CD14-positive monocyte (primary cell): ENCODE results near the gene GNG2. TPM values are rescaled to one million over a fixed set of nuclear protein-coding genes. Genes with fewer than 3 reads are reported as not detected.
A peak's percentile ranks its signal among the peaks of the same experiment; 100 is the strongest.

Source experiments
- DNase-seq, 3 donors: peaks; one replicate each; pipeline ENCODE4 v3.0.0-alpha.2; 2011 to 2022
- H2AFZ ChIP-seq: 2 replicates; pipeline ENCODE4 v1.6.0; 2012; ENCODE audit warnings: mild to moderate bottlenecking, low read depth, low read length, inconsistent platforms; ENCODE audit not compliant: insufficient read depth, poor library complexity, severe bottlenecking
- H3K27ac ChIP-seq, 2 donors: 1 replicate in 1 of 2; 2 replicates in 1 of 2; pipeline ENCODE4 v1.5.1; 2012 to 2013; ENCODE audit warnings: low read length in 2 of 2, control low read depth in 1 of 2, inconsistent platforms in 1 of 2, low read depth in 1 of 2, mild to moderate bottlenecking in 1 of 2
- H3K27me3 ChIP-seq, 2 donors: one replicate each; pipeline versions ENCODE4 v1.6.0 to v1.6.1; 2011 to 2013; ENCODE audit warnings: low read length in 2 of 2; ENCODE audit not compliant: control insufficient read depth in 2 of 2, insufficient read depth in 2 of 2
- H3K36me3 ChIP-seq, 2 donors: replicated peaks in 1 of 2; 1 replicate in 1 of 2; 2 replicates in 1 of 2; pipeline versions ENCODE4 v1.5.1 to v1.6.1; 2012 to 2013; ENCODE audit warnings: low read length in 2 of 2, control low read depth in 1 of 2, inconsistent platforms in 1 of 2, mild to moderate bottlenecking in 1 of 2; ENCODE audit not compliant: insufficient read depth in 2 of 2, control insufficient read depth in 1 of 2
- H3K4me1 ChIP-seq, 2 donors: 1 replicate in 1 of 2; 2 replicates in 1 of 2; pipeline versions ENCODE4 v1.5.1 to v1.6.1; 2012 to 2013; ENCODE audit warnings: low read length in 2 of 2, control low read depth in 1 of 2, inconsistent platforms in 1 of 2, mild to moderate bottlenecking in 1 of 2, moderate library complexity in 1 of 2; ENCODE audit not compliant: insufficient read depth in 2 of 2, control insufficient read depth in 1 of 2
- H3K4me2 ChIP-seq: replicated peaks from 2 replicates; pipeline ENCODE3; 2012; ENCODE audit warnings: low read length, moderate library complexity, mild to moderate bottlenecking; ENCODE audit not compliant: poor library complexity, severe bottlenecking; ENCODE audit errors: extremely low read depth
- H3K4me3 ChIP-seq, 3 experiments: fragments of 200-600 bp in 1 of 3; sonication (generic) in 1 of 3; replicated peaks in 1 of 3; 1 replicate in 2 of 3; 2 replicates in 1 of 3; pipeline ENCODE4 v1.5.1; 2011 to 2013; ENCODE audit warnings: low read length in 3 of 3, mild to moderate bottlenecking in 3 of 3, control low read depth in 2 of 3, low read depth in 2 of 3, inconsistent platforms in 1 of 3, moderate library complexity in 1 of 3
- H3K79me2 ChIP-seq: 2 replicates; pipeline ENCODE4 v1.6.0; 2012; ENCODE audit warnings: mild to moderate bottlenecking, control low read depth, inconsistent platforms, low read length, moderate library complexity; ENCODE audit not compliant: insufficient read depth
- H3K9ac ChIP-seq: 2 replicates; pipeline ENCODE4 v1.6.0; 2017; ENCODE audit warnings: low read length, mild to moderate bottlenecking; ENCODE audit not compliant: insufficient read depth, poor library complexity, severe bottlenecking
- H3K9me3 ChIP-seq, 2 donors: replicated peaks in 1 of 2; 1 replicate in 1 of 2; 2 replicates in 1 of 2; pipeline versions ENCODE4 v1.5.1 to v1.6.1; 2012 to 2013; ENCODE audit warnings: low read length in 2 of 2, control low read depth in 1 of 2; ENCODE audit not compliant: control insufficient read depth in 1 of 2, insufficient read depth in 1 of 2
- H4K20me1 ChIP-seq: 2 replicates; pipeline ENCODE4 v1.6.0; 2012; ENCODE audit warnings: mild to moderate bottlenecking, low read length, control low read depth, moderate library complexity; ENCODE audit not compliant: insufficient read depth
- H3K27ac Mint-ChIP-seq, 7 donors: one replicate each; pipeline ENCODE4 v1.8.0; 2020; ENCODE audit warnings: mild to moderate bottlenecking in 7 of 7, mixed read lengths in 7 of 7, moderate library complexity in 6 of 7, inconsistent platforms in 2 of 7
- H3K27me3 Mint-ChIP-seq, 3 donors: one replicate each; pipeline ENCODE4 v1.8.0; 2021 to 2022; ENCODE audit warnings: low read depth in 3 of 3, mild to moderate bottlenecking in 3 of 3, mixed read lengths in 3 of 3, moderate library complexity in 3 of 3, inconsistent platforms in 1 of 3
- H3K36me3 Mint-ChIP-seq, 2 donors: one replicate each; pipeline ENCODE4 v1.8.0; 2020; ENCODE audit warnings: mixed read lengths in 2 of 2, inconsistent platforms in 1 of 2, mild to moderate bottlenecking in 1 of 2
- H3K4me1 Mint-ChIP-seq: one replicate; pipeline ENCODE4 v1.8.0; 2020; ENCODE audit warnings: mild to moderate bottlenecking, mixed read lengths
- H3K4me3 Mint-ChIP-seq, 2 donors: one replicate each; pipeline ENCODE4 v1.8.0; 2020; ENCODE audit warnings: mild to moderate bottlenecking in 2 of 2, mixed read lengths in 2 of 2, moderate library complexity in 1 of 2
- H3K9me3 Mint-ChIP-seq, 7 donors: one replicate each; pipeline ENCODE4 v1.8.0; 2020 to 2022; ENCODE audit warnings: mixed read lengths in 7 of 7, mild to moderate bottlenecking in 6 of 7, moderate library complexity in 6 of 7, inconsistent platforms in 2 of 7
- WGBS: methylation state at CpG from one replicate; pipeline ENCODE4 v1.1.5; 2013; ENCODE audit warnings: missing lambda C conversion rate; ENCODE audit not compliant: insufficient coverage; 5-methylcytosine and 5-hydroxymethylcytosine counted together
- intact Hi-C, 2 donors: fragments of 100-400 bp; cut with micrococcal nuclease; formaldehyde crosslinking; loops; one replicate each; pipeline versions ENCODE4 v1.15.0 to v1.15.1; 2023
- polyA plus RNA-seq, 3 donors: library from polyadenylated mRNA; depleted of rRNA in 1 of 3; unstranded in 2 of 3; stranded (reverse) in 1 of 3; fragments of 300-500 nt in 2 of 3; fragments of >200 nt in 1 of 3; fragmentation: Illumina TruSeq in 2 of 3; gene quantifications; 1 replicate in 2 of 3; 2 replicates in 1 of 3; pipeline ENCODE4 v1.2.3, GENCODE V29; 2012 to 2021
- TF ChIP-seq, protein P1 (sequence below): fragments of 200-600 bp; IDR thresholded peaks from one replicate; pipeline ENCODE4 v1.8.0; 2022; ENCODE audit warnings: antibody characterized with exemption, mild to moderate bottlenecking

GNG2 gene
- polyA plus RNA-seq, 3 donors, result 42.7 to 151 (median 146) TPM

GRCh38 chr14:51847489-51847796, 13.0 kb upstream of the GNG2 start:
- Histone ChIP-seq H3K9ac (peak overlapping the region; percentile 64), H2AFZ (no peak overlapping the region), H4K20me1 (no peaks in the 10 kb centered on the region), H3K4me1 (peaks cover 49 to 56% of the 10 kb centered on the region in 2 donors), H3K4me3 (peak overlapping the region in 2 of 3 experiments; percentile 43 to 70), H3K4me2 (peak overlapping the region; percentile 78), H3K36me3 (no peaks in the 10 kb centered on the region), H3K27me3 (no peaks in the 10 kb centered on the region), H3K9me3 (no peaks in the 10 kb centered on the region), H3K79me2 (no peaks in the 10 kb centered on the region), H3K27ac (peak overlapping the region; percentile 89 to 91)
- H3K36me3 Mint-ChIP-seq, result no peaks in the 10 kb centered on the region
- peak overlapping the region; percentile 98 to 100 (median 99) for H3K27ac Mint-ChIP-seq
- DNase-seq, result no peak
- peaks cover 0 to 1% (median 0%) of the 10 kb centered on the region in 3 donors for H3K27me3 Mint-ChIP-seq
- H3K4me3 Mint-ChIP-seq, result peak overlapping the region; percentile 76 to 92
- peaks cover 57% of the 10 kb centered on the region for H3K4me1 Mint-ChIP-seq
- intact Hi-C loops, result loop anchor here (5.0 to 10.0 kb wide), 4 partner anchors 35 to 60 kb away; no protein-coding TSS in a partner anchor
- H3K9me3 Mint-ChIP-seq, result peaks cover 0 to 8% (median 5%) of the 10 kb centered on the region in 7 donors
- TF ChIP-seq, protein P1, sequence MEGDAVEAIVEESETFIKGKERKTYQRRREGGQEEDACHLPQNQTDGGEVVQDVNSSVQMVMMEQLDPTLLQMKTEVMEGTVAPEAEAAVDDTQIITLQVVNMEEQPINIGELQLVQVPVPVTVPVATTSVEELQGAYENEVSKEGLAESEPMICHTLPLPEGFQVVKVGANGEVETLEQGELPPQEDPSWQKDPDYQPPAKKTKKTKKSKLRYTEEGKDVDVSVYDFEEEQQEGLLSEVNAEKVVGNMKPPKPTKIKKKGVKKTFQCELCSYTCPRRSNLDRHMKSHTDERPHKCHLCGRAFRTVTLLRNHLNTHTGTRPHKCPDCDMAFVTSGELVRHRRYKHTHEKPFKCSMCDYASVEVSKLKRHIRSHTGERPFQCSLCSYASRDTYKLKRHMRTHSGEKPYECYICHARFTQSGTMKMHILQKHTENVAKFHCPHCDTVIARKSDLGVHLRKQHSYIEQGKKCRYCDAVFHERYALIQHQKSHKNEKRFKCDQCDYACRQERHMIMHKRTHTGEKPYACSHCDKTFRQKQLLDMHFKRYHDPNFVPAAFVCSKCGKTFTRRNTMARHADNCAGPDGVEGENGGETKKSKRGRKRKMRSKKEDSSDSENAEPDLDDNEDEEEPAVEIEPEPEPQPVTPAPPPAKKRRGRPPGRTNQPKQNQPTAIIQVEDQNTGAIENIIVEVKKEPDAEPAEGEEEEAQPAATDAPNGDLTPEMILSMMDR, result no peak
- 0% methylated on average over 1 of the region's 4 CpGs for WGBS

DNA sequence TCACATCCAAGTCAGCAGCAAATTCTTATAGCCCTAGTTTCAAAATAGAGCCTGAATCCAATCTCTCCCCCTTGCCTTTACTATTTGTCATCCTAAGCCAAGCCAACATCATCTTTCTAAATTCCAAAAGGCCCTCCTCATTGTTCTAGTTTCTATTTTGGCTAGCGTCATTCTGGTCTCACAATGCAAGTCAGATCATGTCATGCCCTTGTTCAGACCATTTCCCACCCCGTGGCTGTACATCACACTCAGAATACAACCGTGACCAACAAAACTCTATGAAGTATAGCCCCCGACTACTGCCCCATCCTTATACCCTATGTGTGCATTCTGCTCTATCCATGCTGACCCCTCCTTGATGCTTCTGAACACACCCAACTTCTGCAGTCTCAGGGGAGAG, 12.3 kb upstream of the GNG2 start:
- Mint-ChIP-seq H3K27ac (peak overlapping the region; percentile 98 to 100 (median 99)), H3K27me3 (peaks cover 0 to 1% (median 0%) of the 10 kb centered on the region in 3 donors), H3K36me3 (no peaks in the 10 kb centered on the region), H3K4me3 (no peak overlapping the region), H3K4me1 (peaks cover 57% of the 10 kb centered on the region), H3K9me3 (peaks cover 0 to 8% (median 5%) of the 10 kb centered on the region in 7 donors)
- 87% methylated on average over 4 of the region's 4 CpGs for WGBS
- H2AFZ ChIP-seq, result no peak overlapping the region
- no peaks in the 10 kb centered on the region for H3K36me3 ChIP-seq
- H3K4me3 ChIP-seq, result no peak overlapping the region
- intact Hi-C loops, result loop anchor here (1.0 to 10.0 kb wide), 5 partner anchors 11 to 61 kb away; no protein-coding TSS in a partner anchor
- TF ChIP-seq, protein P1, result no peak
- no peak overlapping the region for H3K4me2 ChIP-seq
- H3K9me3 ChIP-seq, result no peaks in the 10 kb centered on the region
- H3K27ac ChIP-seq, result peak overlapping the region in 1 of 2 donors; percentile 89
- H3K79me2 ChIP-seq, result no peaks in the 10 kb centered on the region
- no peaks in the 10 kb centered on the region for H4K20me1 ChIP-seq
- no peaks in the 10 kb centered on the region for H3K27me3 ChIP-seq
- peaks cover 49 to 56% of the 10 kb centered on the region in 2 donors for H3K4me1 ChIP-seq
- peak in 1 of 3 donors; percentile 29 for DNase-seq
- no peak overlapping the region for H3K9ac ChIP-seq
